Stromal cell of bone marrow (primary cell): Measurements from ENCODE around the gene ABCA4.
"Not testable (repeated sequence)": the region's sequence is repeated elsewhere in the genome, so short reads cannot be mapped to it uniquely, and the experiment has no call there.

Source experiments
- DNase-seq: peaks from one replicate; pipeline ENCODE4 v3.0.0-alpha.2; 2012; ENCODE audit warnings: low read depth

ABCA4 gene

GRCh38 chr1:94120991-94121390, at the start of gene ABCA4:
Gene ABCA4, minus strand, starts transcription at chr1:94121148. Its CDS starts 103 bp downstream, at chr1:94121045.
- DNase-seq, result no peak

DNA sequence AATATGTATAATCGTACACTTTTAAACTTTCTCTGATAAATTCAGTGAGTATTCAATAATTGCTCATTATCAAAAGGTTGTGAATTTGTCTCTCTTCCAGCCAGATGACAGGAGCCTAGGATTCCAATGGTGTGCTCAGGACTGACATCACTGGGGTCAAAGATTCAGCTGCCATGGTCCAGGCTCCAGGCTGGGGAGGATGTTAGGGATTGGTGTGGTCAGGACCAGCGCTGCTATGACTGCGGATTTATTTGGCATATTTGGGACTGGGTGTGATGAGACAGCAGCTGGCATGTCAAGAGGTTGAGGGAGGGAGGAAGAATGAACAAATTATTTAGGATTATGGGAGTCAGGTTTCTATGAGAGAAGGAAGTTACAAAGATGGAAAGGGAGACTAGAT, 48.2 kb upstream of the ABCA4 start:
- DNase-seq, result no peak

GRCh38 chr1:94165843-94166242, 44.9 kb upstream of the ABCA4 start:
- no peak for DNase-seq

DNA sequence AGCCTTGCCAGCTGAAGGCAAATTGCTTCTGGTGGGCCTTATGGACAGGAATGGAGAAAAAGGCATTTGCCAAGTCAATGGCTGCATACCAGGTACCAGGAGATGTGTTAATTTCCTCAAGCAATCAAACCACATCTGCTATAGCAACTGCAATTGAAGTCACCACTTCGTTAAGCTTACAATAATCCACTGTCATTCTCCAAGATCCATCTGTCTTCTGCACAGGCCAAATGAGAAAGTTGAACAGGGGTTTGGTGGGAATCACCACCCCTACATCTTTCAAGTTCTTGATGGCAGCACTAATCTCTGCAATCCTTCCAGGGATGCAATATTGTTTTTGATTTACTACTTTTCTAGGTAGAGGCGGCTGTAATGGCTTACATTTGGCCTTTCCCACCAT, 43.9 kb upstream of the ABCA4 start:
- DNase-seq, result not testable (repeated sequence)

GRCh38 chr1:94164121-94164520, 43.2 kb upstream of the ABCA4 start:
- DNase-seq, result not testable (repeated sequence)

GRCh38 chr1:94163249-94163648, 42.3 kb upstream of the ABCA4 start:
- DNase-seq, result not testable (repeated sequence)

DNA sequence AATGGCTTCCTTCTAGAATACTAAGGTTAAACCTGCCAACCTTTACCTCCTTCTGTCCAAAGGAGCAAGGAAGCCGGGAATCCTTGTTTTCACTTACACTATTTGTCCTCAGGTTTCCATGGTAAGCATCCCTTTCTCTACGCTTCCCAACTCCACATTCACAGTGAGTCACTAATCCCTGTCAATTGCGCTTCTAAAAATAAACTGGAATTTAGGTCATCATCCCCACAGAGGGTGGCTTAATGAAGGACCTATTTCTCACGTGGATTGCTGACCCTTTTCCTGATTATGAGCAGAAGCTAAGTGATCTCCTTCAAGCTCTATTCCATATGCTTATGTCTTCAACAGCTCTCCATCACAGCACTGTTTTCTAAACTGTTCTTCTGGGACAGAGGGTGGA, 39.9 kb upstream of the ABCA4 start:
- DNase-seq, result peak; percentile 83

GRCh38 chr1:94156096-94156625, 35.2 kb upstream of the ABCA4 start:
- DNase-seq, result no peak

DNA sequence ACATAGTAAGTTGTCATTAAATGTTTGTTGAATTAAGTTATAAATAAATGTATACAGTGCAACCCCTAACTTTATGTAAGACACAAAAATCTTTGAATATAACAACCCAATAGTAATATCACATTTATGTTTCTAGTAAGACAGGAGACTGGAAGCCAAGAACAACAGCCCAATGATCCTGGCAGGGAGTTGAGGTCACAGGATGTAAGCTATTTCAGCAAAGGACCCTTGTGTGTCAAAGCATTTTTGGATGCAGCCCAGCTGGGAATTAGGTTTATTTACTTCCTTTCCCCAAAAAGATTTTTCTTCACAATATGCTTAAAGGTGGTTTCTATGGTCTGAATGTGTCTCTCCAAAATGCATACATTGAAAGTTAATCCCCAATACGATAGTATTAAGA, 34.0 kb upstream of the ABCA4 start:
- DNase-seq, result no peak

- DNase-seq, result no peak
These were observed 32.2 kb upstream of the ABCA4 start for GRCh38 chr1:94153133-94153532.

- not testable (repeated sequence) for DNase-seq
These were observed 28.2 kb upstream of the ABCA4 start for GRCh38 chr1:94149166-94149565.

GRCh38 chr1:94146273-94146672, 25.3 kb upstream of the ABCA4 start:
- DNase-seq, result no peak

- no peak for DNase-seq
These were observed 23.9 kb upstream of the ABCA4 start for GRCh38 chr1:94144836-94145235.

GRCh38 chr1:94143809-94144176, 22.8 kb upstream of the ABCA4 start:
- no peak for DNase-seq

GRCh38 chr1:94143173-94143808, 22.3 kb upstream of the ABCA4 start:
- no peak for DNase-seq

DNA sequence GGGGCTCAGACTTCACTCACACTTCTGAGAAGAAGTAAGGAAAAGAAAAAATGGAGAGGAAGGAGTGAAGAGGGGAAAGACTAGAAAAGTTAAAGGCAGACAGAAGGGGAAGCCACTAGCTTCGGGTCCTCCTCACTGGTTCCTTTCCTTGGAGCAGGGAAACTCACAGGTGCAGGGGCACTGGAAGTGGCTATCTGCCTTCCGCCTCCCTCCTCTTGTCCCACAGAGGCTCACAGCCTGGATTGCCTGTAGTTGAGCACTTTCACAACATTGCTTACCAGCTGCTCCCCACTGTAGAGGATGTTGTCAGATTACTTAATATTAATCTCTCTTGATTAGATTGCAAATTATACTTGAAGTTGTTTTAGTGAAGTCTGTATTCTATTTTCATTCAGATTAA, 21.6 kb upstream of the ABCA4 start:
- DNase-seq, result no peak

DNA sequence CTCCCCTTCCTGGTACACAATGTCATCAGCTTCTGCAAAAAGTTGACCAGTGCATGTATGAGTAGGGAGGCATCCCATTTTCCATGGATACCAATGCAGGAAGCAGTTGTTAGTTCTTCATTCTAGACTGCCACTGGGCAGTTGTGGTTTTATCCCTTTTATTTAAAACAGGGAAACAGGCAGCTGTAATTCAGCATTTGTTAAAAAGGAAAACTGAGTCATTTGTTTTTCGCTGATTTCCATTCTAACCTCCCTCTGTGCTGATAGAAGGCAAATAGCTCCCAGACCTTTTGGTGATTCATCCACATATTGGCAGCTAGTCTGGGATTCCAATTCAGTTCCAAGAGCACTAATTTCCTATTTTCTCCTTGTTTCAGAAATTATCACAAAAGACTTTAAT, 21.1 kb upstream of the ABCA4 start:
- DNase-seq, result peak; percentile 73

GRCh38 chr1:94132111-94132510, 11.2 kb upstream of the ABCA4 start:
- DNase-seq, result no peak

DNA sequence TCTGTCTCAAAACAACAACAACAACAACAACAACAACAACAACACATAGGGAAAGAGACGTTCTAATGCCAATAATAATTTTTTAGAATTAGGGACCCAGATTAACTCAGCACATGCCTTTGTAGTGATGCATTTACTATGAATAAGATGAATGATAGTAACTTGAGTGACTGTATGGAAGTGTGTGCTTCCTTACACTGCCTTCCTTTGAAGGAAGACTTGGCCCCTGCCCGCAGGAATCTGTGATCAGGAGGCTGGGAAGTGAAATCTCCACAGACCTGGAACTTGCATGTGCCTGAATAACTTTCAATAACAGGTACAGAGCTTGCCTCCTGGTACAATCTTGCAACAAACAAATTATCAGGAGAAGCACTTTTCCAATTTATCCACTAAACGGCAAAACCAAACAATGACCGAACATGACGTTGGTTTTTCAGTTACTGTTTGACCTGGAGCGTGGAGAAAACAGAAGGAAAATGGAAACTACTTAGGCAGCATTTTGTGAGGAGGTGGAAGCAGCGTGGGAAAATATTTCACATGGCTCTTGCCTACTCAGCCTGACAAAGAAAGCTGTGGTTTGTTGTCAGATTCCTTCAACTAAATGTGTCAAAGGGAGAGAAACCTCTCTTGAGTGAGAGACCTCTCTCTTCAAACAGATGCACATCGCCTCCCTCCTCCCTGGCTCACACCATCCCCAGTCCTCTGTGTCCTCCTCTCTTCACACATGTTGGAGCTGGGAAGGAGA, 10.1 kb upstream of the ABCA4 start:
- peak; percentile 38 for DNase-seq

- no peak for DNase-seq
These were observed 5.7 kb upstream of the ABCA4 start for GRCh38 chr1:94126651-94127050.

GRCh38 chr1:94125551-94126514, 4.9 kb upstream of the ABCA4 start:
- no peak for DNase-seq

GRCh38 chr1:94124538-94124937, 3.6 kb upstream of the ABCA4 start:
- no peak for DNase-seq
